SU-DHL-6 (cell line): ENCODE measurements around the gene PTGER2.

ENCODE experiments used
- H2AFZ ChIP-seq: fragments of 200-600 bp; sonication (generic); 2 replicates; pipeline ENCODE4 v1.6.1; 2014; ENCODE audit warnings: low read depth, mild to moderate bottlenecking, moderate library complexity, mixed read lengths, antibody characterized with exemption, low read length; ENCODE audit not compliant: severe bottlenecking
- H3F3A ChIP-seq: fragments of 200-600 bp; shearing (Covaris generic); 2 replicates; pipeline ENCODE4 v1.6.0; 2016; ENCODE audit warnings: antibody characterized with exemption, mild to moderate bottlenecking; ENCODE audit not compliant: insufficient read depth
- H3K27ac ChIP-seq: fragments of 200-600 bp; sonication (generic); 2 replicates; pipeline ENCODE4 v1.5.1; 2016; ENCODE audit warnings: low read depth, mild to moderate bottlenecking, low read length, moderate library complexity, mixed read lengths
- H3K27me3 ChIP-seq: fragments of 200-600 bp; sonication (generic), shearing (Covaris generic); 2 replicates; pipeline ENCODE4 v1.6.0; 2014; ENCODE audit warnings: mild to moderate bottlenecking, low read length
- H3K36me3 ChIP-seq: fragments of 200-600 bp; sonication (generic); 2 replicates; pipeline ENCODE4 v1.6.1; 2014; ENCODE audit warnings: mild to moderate bottlenecking, low read length, mixed read lengths
- H3K4me2 ChIP-seq: fragments of 300-600, 200-600 bp; shearing (Covaris generic), sonication (generic); 2 replicates; pipeline ENCODE4 v1.6.0; 2014; ENCODE audit warnings: low read length, low read depth, mild to moderate bottlenecking; ENCODE audit not compliant: poor library complexity, severe bottlenecking
- H3K4me3 ChIP-seq: fragments of 200-600 bp; sonication (generic); 2 replicates; pipeline ENCODE4 v1.5.1; 2014; ENCODE audit warnings: antibody characterized with exemption, low read length, mild to moderate bottlenecking, mixed read lengths; ENCODE audit not compliant: insufficient read depth, poor library complexity, severe bottlenecking
- H3K79me2 ChIP-seq: fragments of 200-600 bp; sonication (generic); 2 replicates; pipeline ENCODE4 v1.6.1; 2014; ENCODE audit warnings: mild to moderate bottlenecking, low read length, moderate library complexity; ENCODE audit not compliant: insufficient read depth
- H3K9ac ChIP-seq: fragments of 200-600 bp; sonication (generic); 2 replicates; pipeline ENCODE4 v1.7.0; 2014; ENCODE audit warnings: mild to moderate bottlenecking, low read length
- H3K9me2 ChIP-seq: fragments of 200-600 bp; sonication (generic); replicated peaks from 2 replicates; pipeline ENCODE4 v1.6.1; 2014; ENCODE audit warnings: low read length; ENCODE audit not compliant: insufficient read depth
- H3K9me3 ChIP-seq: fragments of 200-600 bp; sonication (generic); 2 replicates; pipeline ENCODE4 v1.6.1; 2014; ENCODE audit warnings: low read length, mixed read lengths; ENCODE audit not compliant: insufficient read depth
- H4K20me1 ChIP-seq: fragments of 200-600 bp; sonication (generic); 2 replicates; pipeline ENCODE4 v1.6.1; 2014; ENCODE audit warnings: low read depth, mild to moderate bottlenecking, antibody characterized with exemption, low read length, moderate library complexity, mixed read lengths
- CTCF ChIP-seq: fragments of 200-600 bp; sonication (generic); IDR thresholded peaks from one replicate; pipeline ENCODE4 v1.5.1; 2017; ENCODE audit warnings: antibody characterized with exemption, mild to moderate bottlenecking, low read length, moderate library complexity; ENCODE audit not compliant: insufficient read depth, poor library complexity, severe bottlenecking
- EZH2phosphoT487 ChIP-seq: fragments of 200-600 bp; sonication (generic), shearing (Covaris generic); conservative IDR thresholded peaks from 2 replicates; pipeline ENCODE4 v1.6.1; 2018; ENCODE audit warnings: mild to moderate bottlenecking, antibody characterized with exemption, low read length, moderate library complexity, mixed read lengths

Gene PTGER2

GRCh38 chr14:52275372-52275771 is 38.7 kb upstream of the PTGER2 start:
- no peaks in the 10 kb centered on the region for H3K79me2 ChIP-seq
- no peak overlapping the region for H3K4me2 ChIP-seq
- H3F3A ChIP-seq, result no peaks in the 10 kb centered on the region
- TF ChIP-seq EZH2phosphoT487, result no peak
- no peak for TF ChIP-seq CTCF
- no peaks in the 10 kb centered on the region for H3K9me3 ChIP-seq
- no peaks in the 10 kb centered on the region for H3K27me3 ChIP-seq
- H3K36me3 ChIP-seq, result no peaks in the 10 kb centered on the region
- H3K9ac ChIP-seq, result no peak overlapping the region
- no peaks in the 10 kb centered on the region for H3K9me2 ChIP-seq
- no peaks in the 10 kb centered on the region for H4K20me1 ChIP-seq
- no peak overlapping the region for H3K4me3 ChIP-seq
- no peak overlapping the region for H3K27ac ChIP-seq
- H2AFZ ChIP-seq, result no peak overlapping the region

- Histone ChIP-seq H3K9ac (no peak overlapping the region), H3K36me3 (no peaks in the 10 kb centered on the region), H3K9me2 (no peaks in the 10 kb centered on the region), H3K4me3 (no peak overlapping the region), H2AFZ (no peak overlapping the region), H3K79me2 (no peaks in the 10 kb centered on the region), H4K20me1 (no peaks in the 10 kb centered on the region), H3F3A (no peaks in the 10 kb centered on the region), H3K27me3 (no peaks in the 10 kb centered on the region), H3K9me3 (no peaks in the 10 kb centered on the region), H3K4me2 (no peak overlapping the region), H3K27ac (no peak overlapping the region)
- no peak for TF ChIP-seq CTCF
- TF ChIP-seq EZH2phosphoT487, result no peak
These were observed 36.6 kb upstream of the PTGER2 start for GRCh38 chr14:52277552-52277951.

- no peak overlapping the region for H3K4me2 ChIP-seq
These were observed 34.7 kb upstream of the PTGER2 start for GRCh38 chr14:52279408-52279807.

More at GRCh38 chr14:52279408-52279807, 34.7 kb upstream of the PTGER2 start:
- Histone ChIP-seq H3K9ac (no peak overlapping the region), H3K9me2 (no peaks in the 10 kb centered on the region), H3F3A (no peaks in the 10 kb centered on the region), H3K79me2 (no peaks in the 10 kb centered on the region), H2AFZ (no peak overlapping the region), H3K4me3 (no peak overlapping the region), H3K9me3 (no peaks in the 10 kb centered on the region), H3K36me3 (no peaks in the 10 kb centered on the region), H3K27me3 (no peaks in the 10 kb centered on the region), H3K27ac (no peak overlapping the region), H4K20me1 (no peaks in the 10 kb centered on the region)
- TF ChIP-seq EZH2phosphoT487 (no peak), CTCF (no peak)
